ENCODE measurements around the gene SLC44A5. TPM values are rescaled to one million over a fixed set of nuclear protein-coding genes. Genes with fewer than 3 reads are reported as not detected.

Gene SLC44A5
- total RNA-seq, 1 donor from 2014 or later: 3.7 TPM

DNA sequence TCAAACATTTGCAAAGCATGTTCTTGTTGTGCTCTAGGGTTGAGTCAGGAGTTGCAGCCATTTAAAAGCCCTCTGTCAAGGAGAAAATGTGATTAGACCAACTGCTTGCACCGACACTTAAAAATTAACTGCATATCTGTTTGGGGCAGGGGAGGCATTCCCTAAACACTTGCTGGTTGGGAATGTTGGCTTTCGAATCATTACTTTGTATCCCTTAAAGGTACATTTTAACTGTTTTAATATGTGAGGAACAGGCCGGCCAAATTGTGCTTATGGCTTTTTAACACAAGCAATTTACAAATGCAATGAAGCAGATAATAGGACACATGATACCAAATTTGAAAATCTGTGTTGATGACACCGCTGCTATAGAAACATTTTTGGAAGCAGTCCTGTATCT lies 317.6 kb downstream of the SLC44A5 start:
- H3K27me3 ChIP-seq (ENCODE audit: control insufficient read depth, insufficient read depth, low read length): no peaks in the 10 kb centered on the region
- TF ChIP-seq, protein P1, sequence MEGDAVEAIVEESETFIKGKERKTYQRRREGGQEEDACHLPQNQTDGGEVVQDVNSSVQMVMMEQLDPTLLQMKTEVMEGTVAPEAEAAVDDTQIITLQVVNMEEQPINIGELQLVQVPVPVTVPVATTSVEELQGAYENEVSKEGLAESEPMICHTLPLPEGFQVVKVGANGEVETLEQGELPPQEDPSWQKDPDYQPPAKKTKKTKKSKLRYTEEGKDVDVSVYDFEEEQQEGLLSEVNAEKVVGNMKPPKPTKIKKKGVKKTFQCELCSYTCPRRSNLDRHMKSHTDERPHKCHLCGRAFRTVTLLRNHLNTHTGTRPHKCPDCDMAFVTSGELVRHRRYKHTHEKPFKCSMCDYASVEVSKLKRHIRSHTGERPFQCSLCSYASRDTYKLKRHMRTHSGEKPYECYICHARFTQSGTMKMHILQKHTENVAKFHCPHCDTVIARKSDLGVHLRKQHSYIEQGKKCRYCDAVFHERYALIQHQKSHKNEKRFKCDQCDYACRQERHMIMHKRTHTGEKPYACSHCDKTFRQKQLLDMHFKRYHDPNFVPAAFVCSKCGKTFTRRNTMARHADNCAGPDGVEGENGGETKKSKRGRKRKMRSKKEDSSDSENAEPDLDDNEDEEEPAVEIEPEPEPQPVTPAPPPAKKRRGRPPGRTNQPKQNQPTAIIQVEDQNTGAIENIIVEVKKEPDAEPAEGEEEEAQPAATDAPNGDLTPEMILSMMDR (IDR thresholded peaks at IDR 0.05; ENCODE audit: insufficient read depth, low read length, poor library complexity, severe bottlenecking): no peak
- no peak for DNase-seq (ENCODE audit: low read depth)
- H3K4me3 ChIP-seq (ENCODE audit: low read depth, low read length): no peak overlapping the region
- H3K36me3 ChIP-seq (ENCODE audit: control insufficient read depth, insufficient read depth, low read length): no peaks in the 10 kb centered on the region

DNA sequence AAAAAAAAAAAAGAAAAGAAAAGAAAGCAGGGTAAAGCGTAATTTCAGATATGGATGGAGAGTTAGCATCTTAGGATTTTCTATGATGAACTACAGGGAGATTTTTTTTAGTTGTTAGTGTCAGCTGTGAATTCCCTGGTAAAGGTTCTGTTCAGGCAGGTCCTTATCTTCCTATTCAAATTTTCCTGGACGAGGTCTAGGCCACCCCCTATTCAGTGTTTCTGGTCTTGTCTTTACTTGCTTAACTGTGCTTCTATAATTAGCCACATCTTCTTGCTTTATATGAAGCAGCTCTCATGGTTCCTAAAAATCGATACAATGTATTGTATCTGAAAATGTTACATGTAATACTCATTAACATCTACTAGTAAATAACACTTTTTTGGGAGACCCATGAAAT lies 318.9 kb downstream of the SLC44A5 start:
- TF ChIP-seq, protein P1 (IDR thresholded peaks at IDR 0.05; ENCODE audit: insufficient read depth, low read length, poor library complexity, severe bottlenecking): no peak
- Histone ChIP-seq H3K36me3 (ENCODE audit: control insufficient read depth, insufficient read depth, low read length) (no peaks in the 10 kb centered on the region), H3K27me3 (ENCODE audit: control insufficient read depth, insufficient read depth, low read length) (no peaks in the 10 kb centered on the region), H3K4me3 (ENCODE audit: low read depth, low read length) (no peak overlapping the region)
- no peak for DNase-seq (ENCODE audit: low read depth)

DNA sequence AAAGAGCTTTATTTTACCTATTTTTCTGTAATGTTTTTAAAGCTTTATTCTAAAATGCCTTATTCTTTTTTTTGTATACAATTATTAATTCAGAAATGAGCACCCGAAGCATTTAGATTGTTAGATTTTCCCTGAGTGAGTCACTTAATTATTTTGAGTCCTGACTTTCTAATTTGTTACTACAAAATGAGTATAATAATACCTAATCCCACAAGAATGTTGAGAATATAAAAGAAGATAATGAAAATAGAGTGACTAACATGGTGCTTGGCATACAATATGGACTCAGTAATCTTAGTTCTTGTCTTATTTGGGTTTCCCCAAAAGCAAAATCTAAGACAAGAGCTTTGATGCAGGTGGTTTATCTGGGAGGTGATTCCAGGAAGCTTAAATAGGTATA lies 334.5 kb downstream of the SLC44A5 start:
- TF ChIP-seq, protein P1 (IDR thresholded peaks at IDR 0.05; ENCODE audit: insufficient read depth, low read length, poor library complexity, severe bottlenecking): no peak
- H3K36me3 ChIP-seq (ENCODE audit: control insufficient read depth, insufficient read depth, low read length): no peaks in the 10 kb centered on the region
- no peak overlapping the region for H3K4me3 ChIP-seq (ENCODE audit: low read depth, low read length)
- no peak for DNase-seq (ENCODE audit: low read depth)
- no peaks in the 10 kb centered on the region for H3K27me3 ChIP-seq (ENCODE audit: control insufficient read depth, insufficient read depth, low read length)

DNA sequence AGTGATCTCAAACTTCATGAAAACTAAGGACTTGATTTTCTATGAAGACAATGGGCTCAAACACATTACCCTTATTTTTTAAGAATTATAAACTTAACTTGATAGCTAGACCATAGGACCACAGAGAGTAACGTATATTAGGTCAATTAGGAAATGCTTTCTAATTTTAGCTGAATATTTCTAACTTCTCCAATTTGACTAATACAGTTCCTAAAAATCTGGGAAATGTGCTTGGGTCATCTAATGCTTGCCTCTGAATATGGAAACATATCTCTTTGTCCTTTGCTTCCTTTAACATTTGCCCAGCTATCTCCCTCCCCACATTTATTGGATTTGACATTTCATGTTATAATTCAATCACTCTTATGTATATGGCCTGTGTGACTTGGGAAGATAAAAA lies 335.3 kb downstream of the SLC44A5 start:
- Histone ChIP-seq H3K36me3 (ENCODE audit: control insufficient read depth, insufficient read depth, low read length) (no peaks in the 10 kb centered on the region), H3K4me3 (ENCODE audit: low read depth, low read length) (no peak overlapping the region), H3K27me3 (ENCODE audit: control insufficient read depth, insufficient read depth, low read length) (no peaks in the 10 kb centered on the region)
- DNase-seq (ENCODE audit: low read depth): no peak
- TF ChIP-seq, protein P1 (IDR thresholded peaks at IDR 0.05; ENCODE audit: insufficient read depth, low read length, poor library complexity, severe bottlenecking): no peak

DNA sequence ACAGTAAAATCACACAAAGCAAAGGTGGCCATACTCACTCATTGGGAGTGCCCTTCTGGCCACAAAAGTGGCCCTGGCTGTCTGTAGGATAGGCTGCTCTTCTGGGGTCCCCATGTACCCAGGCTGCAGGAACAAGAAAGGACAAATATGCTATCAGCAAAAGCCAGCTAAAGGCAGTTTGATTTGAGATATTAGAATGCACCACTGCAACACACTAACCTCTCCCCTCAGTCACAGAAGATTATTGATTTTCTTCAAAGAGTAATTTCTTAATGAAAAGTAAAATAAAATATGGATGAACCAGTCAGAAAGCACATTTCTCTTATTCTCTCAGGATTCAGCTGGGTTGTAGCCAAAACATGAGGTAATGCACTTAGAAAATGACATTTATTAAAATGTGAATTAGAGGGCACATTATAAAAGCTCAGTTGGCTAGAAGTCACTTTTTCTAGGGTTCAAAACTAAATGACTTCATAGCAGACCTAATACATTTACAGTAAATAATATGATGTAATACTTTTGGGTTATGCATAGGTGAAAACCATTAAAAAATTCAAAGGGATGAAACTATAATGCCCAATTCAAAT lies 335.9 kb downstream of the SLC44A5 start:
- H3K4me3 ChIP-seq (ENCODE audit: low read depth, low read length): no peak overlapping the region
- H3K27me3 ChIP-seq (ENCODE audit: control insufficient read depth, insufficient read depth, low read length): no peaks in the 10 kb centered on the region
- H3K36me3 ChIP-seq (ENCODE audit: control insufficient read depth, insufficient read depth, low read length): no peaks in the 10 kb centered on the region
- no peak for DNase-seq (ENCODE audit: low read depth)
- TF ChIP-seq, protein P1 (IDR thresholded peaks at IDR 0.05; ENCODE audit: insufficient read depth, low read length, poor library complexity, severe bottlenecking): no peak

DNA sequence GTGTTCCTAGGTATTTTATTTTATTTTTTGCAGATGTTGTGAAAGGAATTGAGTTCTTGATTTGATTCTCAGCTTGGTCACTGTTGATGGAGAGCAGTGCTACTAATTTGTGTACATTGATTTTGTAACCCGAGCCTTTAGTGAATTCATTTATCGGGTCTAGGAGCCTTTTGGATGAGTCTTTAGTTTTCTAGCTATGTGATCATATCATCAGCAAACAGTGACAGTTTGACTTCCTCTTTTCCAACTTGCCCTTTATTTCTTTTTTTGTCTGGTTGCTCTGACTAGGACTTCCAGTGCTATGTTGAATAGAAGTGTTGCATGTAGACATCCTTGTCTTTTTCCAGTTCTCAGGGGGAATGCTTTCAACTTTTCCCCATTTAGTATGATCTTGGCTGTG lies 337.8 kb downstream of the SLC44A5 start:
- no peaks in the 10 kb centered on the region for H3K36me3 ChIP-seq (ENCODE audit: control insufficient read depth, insufficient read depth, low read length)
- DNase-seq (ENCODE audit: low read depth): no peak
- no peaks in the 10 kb centered on the region for H3K27me3 ChIP-seq (ENCODE audit: control insufficient read depth, insufficient read depth, low read length)
- H3K4me3 ChIP-seq (ENCODE audit: low read depth, low read length): no peak overlapping the region
- TF ChIP-seq, protein P1 (IDR thresholded peaks at IDR 0.05; ENCODE audit: insufficient read depth, low read length, poor library complexity, severe bottlenecking): no peak

Data from kidney epithelial cell (primary cell).